Non-pigmented ciliary epithelial cell (primary cell): ENCODE results near the gene MRPS18B.
A peak's percentile ranks its signal among the peaks of the same experiment; 100 is the strongest.

Experiments used
- DNase-seq: peaks from one replicate; pipeline ENCODE4 v3.0.0-alpha.2; 2010; ENCODE audit warnings: low read depth

Gene MRPS18B

DNA sequence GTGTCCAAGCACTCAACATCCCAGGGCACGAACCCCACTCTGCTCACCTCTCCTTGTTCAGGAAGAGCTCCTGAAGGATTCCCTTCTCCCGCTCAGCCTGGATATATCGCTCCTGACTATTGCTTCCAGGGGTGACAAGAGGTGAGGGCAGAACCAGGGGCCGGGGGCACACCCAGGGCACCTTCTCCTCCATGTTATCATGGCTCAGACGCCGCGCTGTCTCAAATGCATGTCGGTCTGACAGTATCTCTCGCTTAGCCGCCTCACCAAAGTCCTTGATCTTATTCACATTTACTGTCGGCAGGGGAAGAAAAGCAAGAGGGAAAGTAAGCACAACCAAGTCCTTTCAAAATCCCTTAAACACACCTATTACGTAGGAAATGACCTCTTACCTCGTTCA, 13.7 kb upstream of the MRPS18B start:
- DNase-seq, result no peak

DNA sequence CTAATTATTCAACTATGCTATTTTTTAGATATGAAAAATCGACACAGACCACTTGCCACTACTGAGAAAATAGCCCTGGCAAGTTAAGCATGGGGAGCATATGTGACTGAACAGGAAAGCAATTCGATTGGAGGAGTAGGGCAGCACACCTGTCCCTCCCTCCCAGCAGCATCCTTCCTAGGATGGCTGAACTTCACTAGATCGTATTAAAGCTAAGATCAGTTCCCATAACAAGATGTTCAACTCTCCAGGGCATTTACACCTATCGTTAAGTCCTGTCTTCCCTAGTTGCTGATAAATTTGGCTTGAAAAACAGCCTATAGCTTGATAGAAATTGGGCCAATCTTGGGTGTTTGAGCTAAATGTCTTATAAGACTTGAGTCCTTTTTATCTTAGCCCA, 7.6 kb upstream of the MRPS18B start:
- DNase-seq, result no peak

DNA sequence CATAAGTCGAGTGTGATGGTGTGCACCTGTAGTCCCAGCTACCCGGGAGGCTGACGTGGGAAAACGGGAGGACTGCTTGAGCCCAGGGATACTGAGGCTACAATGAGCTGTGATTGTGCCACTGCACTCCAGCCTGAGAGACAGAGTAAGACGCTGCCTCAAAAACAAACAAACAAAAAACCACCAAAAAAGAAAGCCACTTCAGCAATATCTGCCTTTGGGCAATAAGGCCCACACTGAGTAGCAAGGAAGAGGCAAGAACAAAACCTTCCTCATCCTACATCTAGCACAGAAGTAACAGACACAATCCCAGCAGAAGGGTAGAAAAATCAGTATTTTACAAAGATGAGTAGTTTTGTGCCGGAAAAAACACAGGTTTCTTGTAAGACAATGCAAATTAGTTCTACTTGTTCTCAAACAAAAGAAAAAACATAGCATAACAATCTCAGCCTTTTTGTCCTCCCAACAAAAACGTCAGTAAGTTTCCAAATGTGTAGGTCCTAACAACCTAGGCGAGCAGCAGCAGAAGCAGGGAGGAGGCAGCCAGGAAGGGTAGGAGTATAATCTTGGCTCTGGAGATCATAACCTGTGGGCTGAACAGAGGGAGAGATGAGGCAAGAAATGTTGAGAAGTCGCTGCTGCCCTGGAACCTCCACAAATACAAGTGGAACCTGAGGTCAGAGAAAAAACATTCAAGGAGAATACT, 6.3 kb upstream of the MRPS18B start:
- DNase-seq, result no peak

- DNase-seq, result no peak
These were observed 5.8 kb upstream of the MRPS18B start for GRCh38 chr6:30611856-30612194.

DNA sequence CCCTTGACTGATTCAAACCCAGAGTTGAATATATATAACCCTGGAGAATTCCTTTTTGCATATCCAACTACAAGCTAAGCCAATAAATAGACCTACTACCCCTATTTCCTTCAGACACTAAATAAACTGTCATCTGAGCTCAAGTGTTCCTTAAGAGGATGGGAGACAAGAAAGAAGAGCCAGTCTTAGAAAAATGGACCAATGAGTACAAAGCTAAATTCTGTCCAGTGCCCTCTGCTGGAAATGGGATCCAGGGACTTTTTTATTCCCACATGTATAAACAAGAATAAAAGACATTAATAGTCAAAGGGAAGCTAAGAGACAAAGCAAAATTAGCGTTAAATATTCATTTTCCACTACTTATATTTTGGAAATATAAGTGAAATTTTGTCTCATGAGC, 5.4 kb upstream of the MRPS18B start:
- DNase-seq, result no peak

GRCh38 chr6:30612687-30613248, 4.9 kb upstream of the MRPS18B start:
- DNase-seq, result no peak

DNA sequence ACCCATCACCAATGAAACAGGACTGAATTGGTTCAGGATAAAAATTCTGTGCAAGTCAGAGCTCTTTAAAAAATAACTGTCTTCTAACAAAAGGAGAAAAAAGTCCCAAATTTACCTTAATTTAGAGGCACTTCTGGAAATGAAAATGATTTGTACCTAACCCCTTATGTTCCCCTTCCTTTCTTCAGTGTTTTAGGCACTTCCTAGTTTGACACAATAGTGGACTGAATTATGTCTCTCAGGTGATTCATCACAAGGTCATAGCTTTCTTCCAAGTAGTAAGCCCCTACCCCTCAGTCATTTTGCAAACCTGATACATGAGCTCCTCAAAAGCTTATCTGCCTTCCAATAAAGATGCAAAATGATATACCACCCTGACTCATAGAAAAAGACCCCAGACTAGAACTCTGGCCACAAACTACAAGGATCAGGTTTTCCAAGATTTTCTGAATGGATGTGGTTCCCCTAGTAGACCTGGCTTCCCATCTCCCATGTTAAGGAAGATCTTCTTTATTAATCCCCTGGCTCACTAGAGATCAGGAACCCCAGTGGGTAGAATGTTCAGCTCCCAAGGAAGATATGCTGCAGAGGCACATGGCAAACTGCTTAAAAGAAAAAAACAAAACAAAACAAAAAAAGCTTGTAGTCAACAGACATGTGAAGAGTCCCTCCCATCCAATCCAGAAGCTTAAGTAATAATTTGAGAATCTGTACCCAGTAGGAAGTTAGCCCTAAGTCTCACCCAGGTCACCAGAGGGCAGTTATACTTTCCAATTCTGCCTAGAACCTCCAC, 4.2 kb upstream of the MRPS18B start:
- no peak for DNase-seq

GRCh38 chr6:30614044-30614842, 3.4 kb upstream of the MRPS18B start:
- DNase-seq, result no peak

GRCh38 chr6:30614843-30615218, 2.8 kb upstream of the MRPS18B start:
- DNase-seq, result peak; percentile 89

- DNase-seq, result peak; percentile 53
These were observed 2.3 kb upstream of the MRPS18B start for GRCh38 chr6:30615219-30615957.

DNA sequence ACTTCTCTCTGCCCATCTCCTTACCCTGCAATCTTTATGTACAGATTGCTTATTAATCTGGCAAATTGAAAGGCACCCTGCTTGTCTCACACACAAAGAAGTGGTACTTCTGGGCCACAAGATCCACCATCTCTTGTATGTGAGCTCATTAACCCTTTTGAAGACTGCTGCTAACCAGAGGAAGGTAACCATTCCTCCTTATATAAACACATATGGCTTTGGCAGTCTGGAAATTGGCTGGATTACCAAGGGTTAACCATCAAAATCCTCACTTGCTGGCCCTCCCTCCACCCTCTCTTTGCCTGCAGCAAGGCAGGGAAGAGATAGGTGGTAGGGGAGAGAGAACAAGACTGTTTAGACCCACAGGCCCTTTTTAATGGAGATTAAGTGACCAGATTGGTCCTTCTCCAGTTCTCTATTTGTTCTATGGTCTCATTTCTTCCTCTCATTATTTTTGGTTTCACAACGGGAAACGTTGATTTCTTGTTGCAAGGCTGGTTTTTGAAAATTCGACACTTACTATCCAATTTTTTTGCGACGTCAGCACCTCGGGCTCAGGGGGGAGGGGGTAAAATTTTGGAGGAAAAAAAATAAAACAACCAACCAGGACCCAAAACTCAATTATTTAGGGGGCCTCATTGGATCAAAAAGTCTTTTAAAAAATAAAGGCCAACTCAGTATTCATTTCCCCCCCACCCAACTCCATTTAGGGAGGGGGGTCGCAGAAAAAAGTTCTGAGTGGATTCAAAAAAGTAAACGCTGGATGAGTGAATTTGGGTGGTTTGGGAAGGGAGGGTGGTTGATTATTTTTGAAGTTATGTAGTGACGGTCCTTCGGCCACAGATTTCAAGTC, 1.5 kb upstream of the MRPS18B start:
- no peak for DNase-seq

GRCh38 chr6:30616811-30617564, 652 bp upstream of the MRPS18B start, which contains the start of gene PPP1R10:
PPP1R10 (minus strand) TSS chr6:30617243; CDS start chr6:30609944, 7,299 bp downstream.
- peak; percentile 100 for DNase-seq

DNA sequence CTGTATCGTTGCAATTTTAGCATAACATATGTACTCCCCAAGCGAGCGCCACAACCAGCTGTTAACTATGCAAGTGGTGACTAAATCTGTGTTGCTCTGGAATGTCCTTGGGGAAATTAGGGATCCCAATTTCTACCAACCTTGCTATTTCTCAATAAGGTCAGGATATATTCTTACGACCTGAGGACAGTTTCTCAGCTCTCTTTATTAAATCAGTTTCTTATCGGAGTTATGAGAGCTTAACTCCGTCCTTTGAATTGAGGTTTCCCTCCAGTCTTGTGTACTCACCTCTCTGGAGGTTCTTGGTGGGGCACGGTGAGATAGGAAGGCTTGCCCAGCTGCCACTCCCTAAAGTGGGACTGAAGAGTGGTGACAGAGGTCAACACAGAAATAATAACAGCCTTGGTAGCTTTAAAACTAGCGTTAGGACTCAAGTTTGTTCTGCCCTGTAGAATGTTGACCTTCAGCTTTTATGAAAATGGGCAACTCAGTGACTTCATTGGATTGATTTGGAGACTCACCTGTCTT, 694 bp downstream of the MRPS18B start:
- DNase-seq, result no peak

- DNase-seq, result no peak
These were observed 1.9 kb downstream of the MRPS18B start for GRCh38 chr6:30619561-30619960.

DNA sequence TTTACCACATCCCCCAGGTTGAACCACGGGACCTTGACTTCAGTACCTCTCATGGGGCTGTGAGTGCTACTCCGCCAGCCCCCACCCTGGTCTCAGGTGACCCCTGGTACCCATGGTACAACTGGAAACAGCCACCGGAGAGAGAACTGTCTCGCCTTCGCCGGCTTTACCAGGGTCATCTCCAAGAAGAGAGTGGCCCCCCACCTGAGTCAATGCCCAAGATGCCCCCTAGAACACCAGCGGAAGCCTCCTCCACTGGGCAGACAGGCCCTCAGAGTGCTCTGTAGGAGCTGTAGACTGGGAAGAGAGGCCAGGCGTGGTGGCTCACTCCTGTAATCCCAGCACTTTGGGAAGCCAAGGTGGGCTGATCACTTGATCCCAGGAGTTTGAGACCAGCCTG, 7.9 kb downstream of the MRPS18B start:
- no peak for DNase-seq

- DNase-seq, result no peak
These were observed 9.1 kb downstream of the MRPS18B start, which contains the start of gene ATAT1 for GRCh38 chr6:30626484-30627366. ATAT1 (plus strand) TSS chr6:30626874.

DNA sequence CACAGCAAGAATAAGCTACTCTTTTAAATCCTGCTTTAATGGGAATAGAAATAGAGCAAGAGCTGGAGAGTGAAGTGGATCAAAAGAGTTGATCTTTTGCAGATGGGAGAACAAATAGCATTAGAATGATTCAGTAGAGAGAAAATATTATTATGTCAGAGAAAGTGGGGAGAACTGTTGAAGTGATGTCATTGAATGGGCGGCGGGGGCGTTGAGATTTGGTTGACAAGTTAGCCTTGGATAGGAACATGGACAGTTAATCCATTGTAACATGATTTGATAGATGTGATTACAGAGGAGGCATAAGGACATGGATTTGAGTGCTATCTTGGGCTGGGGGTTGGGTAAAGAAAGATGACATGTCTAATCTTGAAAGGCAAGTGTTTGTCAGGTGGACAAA, 18.2 kb downstream of the MRPS18B start:
- no peak for DNase-seq

GRCh38 chr6:30640481-30640880, 22.8 kb downstream of the MRPS18B start:
- DNase-seq, result no peak

GRCh38 chr6:30641048-30641447, 23.4 kb downstream of the MRPS18B start:
- no peak for DNase-seq
